ENCODE results near the gene TLL1.

Gene TLL1

DNA sequence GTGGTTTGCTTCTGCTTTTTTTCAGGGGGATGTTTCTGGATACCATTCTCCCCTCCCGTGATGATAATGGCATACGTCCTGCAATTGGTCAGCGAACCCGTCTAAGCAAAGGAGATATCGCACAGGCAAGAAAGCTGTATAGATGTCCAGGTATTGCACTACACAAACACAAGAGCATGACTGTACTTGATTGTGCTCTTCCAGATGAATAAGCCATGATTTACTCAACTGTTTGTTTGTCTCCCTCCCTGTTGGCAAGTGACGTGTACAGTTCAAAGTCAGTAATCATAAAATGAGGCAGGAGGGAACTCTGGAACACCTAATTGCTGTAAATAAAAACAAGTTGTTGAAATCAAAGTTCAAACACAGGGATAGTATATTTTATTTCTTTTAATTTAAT lies 141.4 kb downstream of the TLL1 start:
- Mint-ChIP-seq H3K4me3 (no peak overlapping the region), H3K9me3 (no peaks in the 10 kb centered on the region), H3K27me3 (no peaks in the 10 kb centered on the region), H3K27ac (no peak overlapping the region), H3K36me3 (ENCODE audit: low read depth) (no peaks in the 10 kb centered on the region), H3K4me1 (ENCODE audit: low read depth) (no peaks in the 10 kb centered on the region)
- intact Hi-C loops (cut with micrococcal nuclease), result no loop called here

DNA sequence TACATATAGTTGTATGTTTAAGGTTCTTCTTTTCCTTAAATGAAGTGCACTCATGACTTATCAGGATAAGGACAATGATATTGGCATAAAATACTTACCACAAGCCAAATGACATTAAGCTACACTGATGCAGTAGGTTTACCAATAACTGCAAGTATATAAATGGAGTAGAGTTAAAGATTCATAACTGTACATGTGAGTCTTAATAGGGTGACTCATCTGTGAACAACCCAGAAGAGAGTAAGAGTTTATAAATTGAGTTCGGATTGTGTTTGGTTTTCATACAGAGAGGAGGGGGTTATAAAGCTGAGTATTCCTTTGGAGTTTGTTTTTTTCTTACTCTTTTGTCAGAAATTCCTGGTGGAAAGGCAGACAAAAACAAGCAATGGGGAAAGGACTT lies 144.8 kb downstream of the TLL1 start:
- H3K4me1 Mint-ChIP-seq (ENCODE audit: low read depth), result no peaks in the 10 kb centered on the region
- no peaks in the 10 kb centered on the region for H3K27me3 Mint-ChIP-seq
- no peak overlapping the region for H3K4me3 Mint-ChIP-seq
- no peaks in the 10 kb centered on the region for H3K9me3 Mint-ChIP-seq
- intact Hi-C loops (cut with micrococcal nuclease), result no loop called here
- no peak overlapping the region for H3K27ac Mint-ChIP-seq
- H3K36me3 Mint-ChIP-seq (ENCODE audit: low read depth), result no peaks in the 10 kb centered on the region

DNA sequence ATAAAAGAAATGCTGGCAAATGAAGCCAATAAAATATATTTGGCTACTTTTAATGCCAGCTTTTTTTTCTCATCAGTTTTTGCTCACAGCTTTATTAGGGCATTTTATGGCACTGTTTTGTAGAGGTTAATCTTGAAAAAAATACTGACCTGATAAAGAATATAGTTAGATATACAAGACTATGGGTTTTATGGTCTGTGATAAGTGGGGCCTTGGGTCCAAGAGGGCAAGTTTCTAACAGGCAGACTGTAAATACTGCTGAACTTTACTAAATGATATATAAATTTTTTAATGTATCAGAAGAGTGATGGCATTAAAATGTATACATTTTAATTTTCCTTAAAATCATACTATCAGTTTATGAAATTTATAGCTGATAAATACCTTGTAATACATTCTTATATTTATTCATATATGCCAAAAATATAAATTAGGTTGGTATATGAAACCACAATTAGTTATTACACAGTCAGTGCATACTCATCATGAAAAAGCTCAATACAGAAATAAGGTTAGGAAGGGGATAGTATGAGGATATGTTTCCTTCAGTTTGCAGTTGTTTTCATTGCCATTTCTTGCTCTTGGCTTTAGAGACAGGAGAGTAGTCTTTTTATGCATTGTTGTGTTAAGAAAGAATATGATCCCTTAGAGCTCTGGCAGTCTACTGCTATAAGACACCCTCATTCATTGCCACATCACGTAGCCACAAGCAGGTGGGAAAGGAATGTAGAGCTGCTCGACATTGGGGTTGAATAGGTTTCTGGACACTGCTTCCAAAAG lies 146.6 kb downstream of the TLL1 start:
- intact Hi-C loops (cut with micrococcal nuclease), result no loop called here
- no peaks in the 10 kb centered on the region for H3K36me3 Mint-ChIP-seq (ENCODE audit: low read depth)
- H3K4me3 Mint-ChIP-seq, result no peak overlapping the region
- H3K27ac Mint-ChIP-seq, result no peak overlapping the region
- H3K27me3 Mint-ChIP-seq, result no peaks in the 10 kb centered on the region
- no peaks in the 10 kb centered on the region for H3K4me1 Mint-ChIP-seq (ENCODE audit: low read depth)
- no peaks in the 10 kb centered on the region for H3K9me3 Mint-ChIP-seq

DNA sequence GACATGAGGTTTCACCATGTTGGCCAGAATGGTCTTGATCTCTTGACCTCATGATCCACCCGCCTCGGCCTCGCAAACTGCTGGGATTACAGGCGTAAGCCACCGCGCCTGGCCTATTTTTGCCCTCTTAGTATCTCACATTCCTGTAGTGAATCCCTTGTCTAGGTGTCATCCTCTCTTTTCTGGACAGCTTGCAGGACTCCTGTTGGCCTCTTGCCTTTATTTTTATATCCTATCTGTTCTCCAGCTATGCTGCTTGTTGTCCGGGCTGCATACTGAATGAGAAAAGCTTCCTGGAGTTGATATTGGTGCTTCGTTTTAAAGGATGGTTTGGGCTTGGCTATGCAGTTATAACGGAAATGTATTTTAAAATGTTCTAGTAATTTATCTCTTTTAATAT lies 148.6 kb downstream of the TLL1 start:
- Mint-ChIP-seq H3K4me3 (no peak overlapping the region), H3K4me1 (ENCODE audit: low read depth) (no peaks in the 10 kb centered on the region), H3K27me3 (no peaks in the 10 kb centered on the region), H3K9me3 (no peaks in the 10 kb centered on the region), H3K27ac (no peak overlapping the region), H3K36me3 (ENCODE audit: low read depth) (no peaks in the 10 kb centered on the region)
- intact Hi-C loops (cut with micrococcal nuclease), result no loop called here

DNA sequence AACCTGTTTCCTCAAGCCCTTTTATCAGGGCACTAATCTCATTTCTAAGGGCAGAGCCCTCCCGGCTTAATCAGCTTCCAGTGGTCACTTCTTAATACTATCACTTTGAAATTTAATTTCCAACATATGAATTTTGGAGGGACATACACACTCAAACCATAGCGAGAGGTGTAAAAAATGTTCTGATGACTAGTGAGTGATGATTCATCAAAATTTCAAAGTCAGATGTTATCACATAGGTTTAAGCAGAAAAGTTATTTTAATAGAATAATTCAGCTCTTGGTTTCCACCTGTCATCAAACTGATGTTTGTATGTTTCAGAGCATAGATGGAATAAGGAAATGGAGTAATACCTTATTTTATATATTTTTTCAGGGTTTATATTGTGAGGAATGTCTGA lies 161.9 kb downstream of the TLL1 start:
- Mint-ChIP-seq H3K27me3 (no peaks in the 10 kb centered on the region), H3K4me1 (ENCODE audit: low read depth) (no peaks in the 10 kb centered on the region), H3K9me3 (no peaks in the 10 kb centered on the region), H3K4me3 (no peak overlapping the region), H3K27ac (no peak overlapping the region), H3K36me3 (ENCODE audit: low read depth) (no peaks in the 10 kb centered on the region)
- intact Hi-C loops (cut with micrococcal nuclease), result no loop called here

DNA sequence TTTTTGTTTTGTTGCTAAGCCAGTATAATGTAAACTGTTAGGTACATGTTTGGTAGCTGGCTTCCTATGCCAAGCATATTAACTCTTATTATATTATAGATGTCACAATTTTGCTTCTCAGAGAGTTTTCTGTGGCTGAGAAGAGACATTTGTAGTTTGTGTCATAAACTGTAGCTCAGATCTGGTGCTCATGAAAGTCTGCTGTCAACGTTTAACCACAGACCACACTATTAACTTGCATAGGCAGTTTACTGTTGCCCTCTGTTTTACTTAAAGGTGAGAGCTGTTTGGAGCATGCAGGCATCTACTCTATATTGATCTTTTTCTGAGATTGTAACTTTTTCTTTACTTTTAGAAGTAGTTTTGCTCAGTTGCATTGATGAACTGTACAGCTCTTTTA lies 166.8 kb downstream of the TLL1 start:
- H3K27me3 Mint-ChIP-seq, result no peaks in the 10 kb centered on the region
- no peaks in the 10 kb centered on the region for H3K9me3 Mint-ChIP-seq
- no peaks in the 10 kb centered on the region for H3K36me3 Mint-ChIP-seq (ENCODE audit: low read depth)
- H3K4me1 Mint-ChIP-seq (ENCODE audit: low read depth), result no peaks in the 10 kb centered on the region
- no peak overlapping the region for H3K27ac Mint-ChIP-seq
- no peak overlapping the region for H3K4me3 Mint-ChIP-seq
- intact Hi-C loops (cut with micrococcal nuclease), result no loop called here

DNA sequence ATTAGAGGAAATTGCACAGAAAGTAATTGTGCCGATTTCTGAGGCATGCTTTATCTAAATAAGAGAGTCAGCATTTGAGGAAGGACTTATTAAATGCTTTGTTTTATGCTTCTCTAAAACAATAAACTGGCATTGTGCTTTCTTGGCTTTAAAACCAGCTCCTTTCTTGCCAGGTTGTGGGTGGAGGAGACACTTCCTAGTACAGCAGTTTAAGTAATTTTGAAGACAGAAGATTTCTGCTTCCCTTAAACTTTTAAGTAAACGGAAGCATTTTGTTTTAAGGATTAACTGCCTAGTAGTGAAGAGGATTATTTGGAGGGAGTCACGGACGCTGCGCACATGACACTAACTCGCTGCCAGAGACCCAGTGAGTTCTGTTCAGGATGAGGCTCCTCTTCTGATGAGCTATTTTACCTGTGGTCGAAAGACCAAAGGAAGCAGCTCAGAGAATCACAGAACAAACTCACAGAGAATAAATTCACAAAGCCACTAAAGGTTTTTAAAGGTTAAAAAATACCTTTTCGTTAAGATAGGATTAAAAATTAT lies 169.5 kb downstream of the TLL1 start:
- no peaks in the 10 kb centered on the region for H3K36me3 Mint-ChIP-seq (ENCODE audit: low read depth)
- intact Hi-C loops (cut with micrococcal nuclease), result no loop called here
- H3K27me3 Mint-ChIP-seq, result no peaks in the 10 kb centered on the region
- H3K4me1 Mint-ChIP-seq (ENCODE audit: low read depth), result no peaks in the 10 kb centered on the region
- no peak overlapping the region for H3K27ac Mint-ChIP-seq
- H3K9me3 Mint-ChIP-seq, result no peaks in the 10 kb centered on the region
- H3K4me3 Mint-ChIP-seq, result no peak overlapping the region

DNA sequence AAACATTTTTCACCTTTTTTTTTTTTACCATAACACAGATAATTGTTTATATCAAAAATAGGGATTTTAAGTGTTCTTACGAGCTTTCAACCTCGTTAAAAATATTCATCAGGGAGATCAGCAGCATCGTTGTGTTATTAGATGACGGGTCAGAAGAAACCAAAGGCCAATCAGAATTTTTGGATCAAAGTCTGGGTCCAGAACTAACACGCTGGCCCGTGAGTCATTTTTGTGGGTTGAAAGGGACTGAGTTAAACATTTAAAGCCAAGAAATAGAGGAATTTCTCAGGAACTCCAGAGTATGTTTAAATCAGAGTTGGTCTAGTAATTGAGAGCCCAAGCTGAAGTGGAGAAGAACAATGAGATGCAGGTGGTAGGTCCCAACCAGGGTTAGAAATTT lies 170.8 kb downstream of the TLL1 start:
- intact Hi-C loops (cut with micrococcal nuclease), result no loop called here

DNA sequence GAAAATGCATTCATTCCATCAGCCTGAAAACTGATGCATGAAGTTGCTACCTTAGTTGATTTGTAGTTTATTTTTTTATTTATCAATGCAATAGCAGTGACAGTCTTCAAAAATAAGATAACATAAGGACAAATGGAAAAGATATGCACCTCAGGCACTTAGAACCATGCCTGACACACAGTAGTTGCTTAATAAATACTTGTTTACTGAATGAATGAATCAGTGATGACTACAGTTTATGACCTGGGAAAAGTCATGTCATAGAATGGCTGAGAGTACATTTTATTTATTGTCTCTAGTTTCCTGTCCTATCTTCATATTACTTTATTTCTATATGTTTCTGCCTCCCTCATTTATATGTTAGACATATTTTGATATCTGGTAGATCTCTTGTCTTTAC lies 171.8 kb downstream of the TLL1 start:
- H3K36me3 Mint-ChIP-seq (ENCODE audit: low read depth), result no peaks in the 10 kb centered on the region
- no peaks in the 10 kb centered on the region for H3K9me3 Mint-ChIP-seq
- no peaks in the 10 kb centered on the region for H3K4me1 Mint-ChIP-seq (ENCODE audit: low read depth)
- no peaks in the 10 kb centered on the region for H3K27me3 Mint-ChIP-seq
- no peak overlapping the region for H3K4me3 Mint-ChIP-seq
- intact Hi-C loops (cut with micrococcal nuclease), result no loop called here
- no peak overlapping the region for H3K27ac Mint-ChIP-seq

More for the DNA sequence above, 170.8 kb downstream of the TLL1 start:
- Mint-ChIP-seq H3K9me3 (no peaks in the 10 kb centered on the region), H3K4me3 (no peak overlapping the region), H3K4me1 (ENCODE audit: low read depth) (no peaks in the 10 kb centered on the region), H3K27me3 (no peaks in the 10 kb centered on the region), H3K36me3 (ENCODE audit: low read depth) (no peaks in the 10 kb centered on the region), H3K27ac (no peak overlapping the region)

DNA sequence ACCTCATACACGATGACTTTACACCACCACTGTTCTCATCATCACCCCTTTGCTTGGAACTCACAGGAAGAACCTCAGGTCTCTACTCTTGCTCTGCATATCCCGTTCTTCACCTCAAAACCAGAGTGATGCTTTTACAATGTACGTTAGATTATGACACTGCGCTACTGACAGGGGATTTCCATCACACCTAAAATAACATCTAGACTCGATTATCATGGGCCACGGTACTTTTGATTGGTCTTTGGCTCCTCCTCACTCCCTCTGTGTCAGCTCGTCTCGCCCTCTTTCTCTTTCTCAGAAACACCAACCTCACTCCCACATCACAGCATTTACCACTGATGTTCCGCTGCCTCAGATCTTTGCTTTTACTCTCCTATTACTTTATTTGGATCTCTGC lies 172.4 kb downstream of the TLL1 start:
- H3K27me3 Mint-ChIP-seq, result no peaks in the 10 kb centered on the region
- intact Hi-C loops (cut with micrococcal nuclease), result no loop called here
- H3K36me3 Mint-ChIP-seq (ENCODE audit: low read depth), result no peaks in the 10 kb centered on the region
- no peak overlapping the region for H3K4me3 Mint-ChIP-seq
- H3K27ac Mint-ChIP-seq, result no peak overlapping the region
- H3K4me1 Mint-ChIP-seq (ENCODE audit: low read depth), result no peaks in the 10 kb centered on the region
- no peaks in the 10 kb centered on the region for H3K9me3 Mint-ChIP-seq

DNA sequence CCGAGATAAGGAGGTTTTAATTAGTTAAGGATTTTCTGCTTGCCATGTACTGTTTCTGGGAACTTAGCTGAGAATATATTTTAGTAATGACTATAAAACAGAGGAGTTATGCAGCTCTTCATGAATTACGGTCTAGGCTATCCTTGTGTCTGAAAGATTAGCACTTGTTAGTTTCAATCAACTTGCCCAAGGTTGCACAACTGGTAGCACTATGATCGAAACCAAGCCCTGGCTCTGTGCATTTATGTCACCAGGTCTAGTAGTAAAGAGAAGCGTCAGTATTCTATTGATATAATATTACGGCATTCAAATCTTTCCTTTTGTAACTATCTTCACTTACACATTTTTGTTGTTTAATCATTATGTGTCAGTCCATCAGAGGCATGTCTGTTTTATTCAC lies 176.0 kb downstream of the TLL1 start:
- no peaks in the 10 kb centered on the region for H3K4me1 Mint-ChIP-seq (ENCODE audit: low read depth)
- H3K27ac Mint-ChIP-seq, result no peak overlapping the region
- no peaks in the 10 kb centered on the region for H3K9me3 Mint-ChIP-seq
- intact Hi-C loops (cut with micrococcal nuclease), result no loop called here
- H3K4me3 Mint-ChIP-seq, result no peak overlapping the region
- no peaks in the 10 kb centered on the region for H3K27me3 Mint-ChIP-seq
- no peaks in the 10 kb centered on the region for H3K36me3 Mint-ChIP-seq (ENCODE audit: low read depth)

DNA sequence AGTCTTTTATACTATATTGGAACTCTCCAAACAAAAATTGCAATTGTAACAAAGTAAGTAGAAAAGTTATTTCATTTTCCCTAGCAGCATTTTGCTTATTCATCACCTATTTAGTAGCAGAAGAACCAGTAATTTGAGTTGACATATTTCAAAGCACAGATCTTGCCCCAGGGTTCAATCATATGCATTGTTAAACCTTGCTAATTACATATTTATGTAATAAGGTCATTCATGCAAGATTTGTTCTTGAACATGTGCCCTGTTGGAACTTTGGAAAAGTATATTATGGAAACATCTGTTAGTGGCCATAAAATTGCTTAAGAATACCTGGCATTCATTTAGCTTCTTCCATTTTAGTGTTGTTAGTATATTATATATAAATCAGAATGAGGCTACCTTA lies 191.7 kb downstream of the TLL1 start:
- Mint-ChIP-seq H3K36me3 (ENCODE audit: low read depth) (no peaks in the 10 kb centered on the region), H3K9me3 (no peaks in the 10 kb centered on the region), H3K4me1 (ENCODE audit: low read depth) (no peaks in the 10 kb centered on the region), H3K27ac (no peak overlapping the region), H3K4me3 (no peak overlapping the region), H3K27me3 (no peaks in the 10 kb centered on the region)
- intact Hi-C loops (cut with micrococcal nuclease), result no loop called here

DNA sequence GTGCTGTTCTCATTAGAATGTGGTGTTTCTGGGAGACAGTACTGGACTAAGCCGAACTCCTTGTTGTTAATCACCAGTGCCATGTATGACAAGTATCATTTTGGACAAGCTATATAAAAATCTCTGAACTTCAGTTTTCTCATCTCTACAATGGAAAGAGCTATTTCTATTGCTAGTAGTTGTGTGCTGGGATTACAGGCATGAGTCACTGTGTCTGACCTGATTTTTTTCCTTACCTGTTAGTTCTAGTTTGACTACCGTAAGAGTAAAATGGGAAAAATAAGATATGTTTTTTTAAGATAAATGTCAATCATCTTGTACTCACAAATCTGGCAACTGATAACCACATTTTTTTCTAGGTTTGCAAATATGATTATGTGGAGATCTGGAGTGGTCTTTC lies 192.3 kb downstream of the TLL1 start:
- Mint-ChIP-seq H3K4me1 (ENCODE audit: low read depth) (no peaks in the 10 kb centered on the region), H3K4me3 (no peak overlapping the region), H3K36me3 (ENCODE audit: low read depth) (no peaks in the 10 kb centered on the region), H3K27ac (no peak overlapping the region), H3K27me3 (no peaks in the 10 kb centered on the region), H3K9me3 (no peaks in the 10 kb centered on the region)
- intact Hi-C loops (cut with micrococcal nuclease), result no loop called here

DNA sequence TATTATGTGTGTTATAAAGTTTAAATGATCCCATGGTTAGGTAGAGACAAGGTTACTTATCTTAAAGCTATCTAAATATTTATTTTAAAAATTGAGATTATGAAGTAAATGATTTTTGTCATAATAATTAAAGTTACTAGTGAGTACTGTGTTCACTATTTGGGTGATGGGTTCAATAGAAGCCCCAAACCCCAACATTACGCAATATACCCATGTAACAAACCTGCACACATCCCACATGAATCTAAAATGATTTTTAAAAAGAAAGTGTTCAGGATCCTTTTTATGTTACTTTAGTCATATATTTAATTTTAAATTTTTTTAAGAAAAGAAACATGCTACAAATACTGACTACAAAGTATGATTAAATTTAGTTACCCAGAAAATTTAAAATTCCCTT lies 193.9 kb downstream of the TLL1 start:
- no peaks in the 10 kb centered on the region for H3K9me3 Mint-ChIP-seq
- no peaks in the 10 kb centered on the region for H3K36me3 Mint-ChIP-seq (ENCODE audit: low read depth)
- no peak overlapping the region for H3K4me3 Mint-ChIP-seq
- H3K27ac Mint-ChIP-seq, result no peak overlapping the region
- intact Hi-C loops (cut with micrococcal nuclease), result no loop called here
- no peaks in the 10 kb centered on the region for H3K4me1 Mint-ChIP-seq (ENCODE audit: low read depth)
- no peaks in the 10 kb centered on the region for H3K27me3 Mint-ChIP-seq

DNA sequence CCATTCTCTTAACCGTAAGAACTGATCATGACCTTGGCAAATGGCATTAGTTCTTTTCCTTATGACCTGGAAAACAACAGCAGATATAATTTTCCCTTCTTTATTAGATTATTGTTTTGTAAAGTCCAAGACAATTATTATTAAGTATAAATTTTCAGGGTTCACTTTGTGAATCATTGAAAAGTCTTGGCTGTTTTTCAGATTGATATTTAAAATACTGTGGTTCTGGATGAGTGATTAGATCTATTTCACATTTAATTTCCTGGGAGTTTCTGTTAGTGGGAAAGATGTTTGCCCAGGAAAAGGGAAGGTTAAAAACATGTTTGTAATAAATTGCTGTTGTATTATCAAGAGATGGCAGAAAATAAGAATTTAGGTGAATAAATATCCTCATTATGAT lies 194.9 kb downstream of the TLL1 start:
- intact Hi-C loops (cut with micrococcal nuclease), result no loop called here
- H3K27ac Mint-ChIP-seq, result no peak overlapping the region
- H3K4me1 Mint-ChIP-seq (ENCODE audit: low read depth), result no peaks in the 10 kb centered on the region
- no peaks in the 10 kb centered on the region for H3K36me3 Mint-ChIP-seq (ENCODE audit: low read depth)
- H3K27me3 Mint-ChIP-seq, result no peaks in the 10 kb centered on the region
- H3K4me3 Mint-ChIP-seq, result no peak overlapping the region
- no peaks in the 10 kb centered on the region for H3K9me3 Mint-ChIP-seq

Data from dendritic cell treated with granulocyte-macrophage colony-stimulating factor and Interleukin-4, amounts not matched to agents 40 ng/mL and 50 ng/mL, for 4 days (primary cell).